HepG2 (cell line): ENCODE data around the gene DST. TPM values are rescaled to one million over a fixed set of nuclear protein-coding genes. Genes with fewer than 3 reads are reported as not detected.

Experiments used
- ATAC-seq: fragments of 200-7000 bp; cut with Tn5 transposase; 3 replicates; pipeline ENCODE4 v1.9.1; 2020; ENCODE audit warnings: mild to moderate bottlenecking, moderate library complexity
- BruUV-seq: library from RNA; stranded (reverse); fragments of 400-500 nt; replicated peaks from 2 replicates; lab custom pipeline; 2021; lab: Mats Ljungman, UMichigan
- CTCF ChIA-PET: fragments of 300-600 bp; formaldehyde crosslinking; extraction: SDS; loops from one replicate; lab custom pipeline; 2021; ENCODE audit warnings: low total read pairs, inconsistent platforms, low intra/inter-chr PET ratio; lab: Yijun Ruan, JAX
- POLR2A ChIA-PET: fragments of 350-600 bp; sonication (Branson Sonifier 250); formaldehyde crosslinking; loops from one replicate; lab custom pipeline; 2020; ENCODE audit warnings: antibody characterized with exemption, inconsistent platforms; lab: Yijun Ruan, JAX
- DNase-seq: peaks from one replicate; pipeline ENCODE4 v3.0.0-alpha.2; 2015; ENCODE audit warnings: low spot score
- FAIRE-seq: peaks from 3 replicates; lab custom pipeline; 2011; peaks lifted over from hg19 to GRCh38; lab: Jason Lieb, UNC
- H2AFZ ChIP-seq: one replicate; pipeline ENCODE4 v1.6.1; 2011; ENCODE audit warnings: low read length, inconsistent platforms
- H3K27ac ChIP-seq: fragments of 300-600 bp; 3 replicates; pipeline ENCODE4 v1.8.0; 2011; ENCODE audit warnings: mixed run types, mild to moderate bottlenecking, mixed read lengths, low read length, inconsistent platforms; ENCODE audit not compliant: insufficient read depth; ENCODE audit errors: extremely low read length
- H3K27me3 ChIP-seq, 2 experiments: fragments of 200-600 bp in 1 of 2; 2 replicates in 1 of 2; 3 replicates in 1 of 2; pipeline versions ENCODE4 v1.6.0 to v1.8.0; 2011; ENCODE audit warnings: low read length in 2 of 2, mild to moderate bottlenecking in 2 of 2, moderate library complexity in 2 of 2, inconsistent platforms in 1 of 2; ENCODE audit not compliant: insufficient read depth in 2 of 2, control insufficient read depth in 1 of 2
- H3K36me3 ChIP-seq, 2 experiments: fragments of 200-600 bp in 1 of 2; replicated peaks in 1 of 2; 2 replicates in 1 of 2; 3 replicates in 1 of 2; pipeline versions ENCODE4 v1.5.1 to v1.8.0; 2011; ENCODE audit warnings: low read length in 2 of 2, inconsistent platforms in 1 of 2; ENCODE audit not compliant: insufficient read depth in 2 of 2, control insufficient read depth in 1 of 2
- H3K4me1 ChIP-seq: 2 replicates; pipeline ENCODE4 v1.5.1; 2012; ENCODE audit warnings: low read length, inconsistent platforms; ENCODE audit not compliant: insufficient read depth
- H3K4me2 ChIP-seq: 2 replicates; pipeline ENCODE4 v1.6.0; 2011; ENCODE audit warnings: low read depth, low read length, inconsistent platforms
- H3K4me3 ChIP-seq, 3 experiments: fragments of 200-600 bp in 1 of 3; sonication (generic), shearing (Covaris generic) in 1 of 3; replicated peaks in 1 of 3; 2 replicates each; pipeline ENCODE4 v1.5.1; 2011 to 2016; ENCODE audit warnings: low read length in 3 of 3, inconsistent platforms in 2 of 3, low read depth in 2 of 3, mild to moderate bottlenecking in 2 of 3, control low read depth in 1 of 3, mixed read lengths in 1 of 3; ENCODE audit not compliant: insufficient read depth in 1 of 3
- H3K79me2 ChIP-seq: one replicate; pipeline ENCODE4 v1.6.1; 2011; ENCODE audit warnings: low read length, inconsistent platforms; ENCODE audit not compliant: insufficient read depth
- H3K9ac ChIP-seq: 2 replicates; pipeline ENCODE4 v1.6.0; 2011; ENCODE audit warnings: mild to moderate bottlenecking, low read depth, low read length, inconsistent platforms; ENCODE audit not compliant: insufficient read depth
- H3K9me3 ChIP-seq: 2 replicates; pipeline ENCODE4 v1.5.1; 2012; ENCODE audit warnings: mild to moderate bottlenecking, low read length
- H4K20me1 ChIP-seq: 2 replicates; pipeline ENCODE4 v1.6.0; 2011; ENCODE audit warnings: inconsistent platforms, mild to moderate bottlenecking, low read length, moderate library complexity; ENCODE audit not compliant: insufficient read depth
- ASH2L ChIP-seq: fragments of 300-600, 200-600 bp; sonication (generic); IDR thresholded peaks from 2 replicates; pipeline ENCODE4 v1.7.0; 2017; ENCODE audit warnings: low read depth, mild to moderate bottlenecking, moderate library complexity, mixed read lengths, low read length; ENCODE audit not compliant: insufficient read length
- HIVEP1 ChIP-seq: sonication (generic); formaldehyde crosslinking; IDR thresholded peaks from 2 replicates; pipeline ENCODE4 v1.4.0; 2020; ENCODE audit warnings: mild to moderate bottlenecking, missing genetic modification reagents
- KLF16 ChIP-seq, 2 experiments: sonication (generic) in 1 of 2; formaldehyde crosslinking in 1 of 2; IDR thresholded peaks; 2 replicates each; pipeline versions ENCODE4 v1.6.1 to v1.8.0; 2016 to 2023; ENCODE audit warnings: missing genetic modification reagents in 2 of 2, missing compliant biosample characterization in 1 of 2
- ZBTB25 ChIP-seq: IDR thresholded peaks from 2 replicates; pipeline ENCODE4 v1.6.1; 2018; ENCODE audit warnings: missing genetic modification reagents
- ZNF18 ChIP-seq: sonication (generic); formaldehyde crosslinking; IDR thresholded peaks from 2 replicates; pipeline ENCODE4 v1.8.0; 2022; ENCODE audit warnings: mild to moderate bottlenecking, missing genetic modification reagents; ENCODE audit not compliant: insufficient replicate concordance
- WGBS: methylation state at CpG from one replicate; pipeline ENCODE4 v1.1.6; 2017; ENCODE audit warnings: low lambda C conversion rate; 5-methylcytosine and 5-hydroxymethylcytosine counted together
- in situ Hi-C: cut with HindIII; loops from 2 replicates; pipeline ENCODE4 v1.10.0; 2017; ENCODE audit warnings: low pct_unique_long_range_greater_than_20kb; ENCODE audit not compliant: extremely low pct_ligation_motif_present
- intact Hi-C: fragments of 100-400 bp; cut with micrococcal nuclease; formaldehyde crosslinking; loops from one replicate; pipeline ENCODE4 v1.10.0; 2022; ENCODE audit not compliant: unreplicated experiment
- polyA plus RNA-seq, 8 experiments: library from polyadenylated mRNA; depleted of rRNA in 3 of 8; stranded (reverse) in 7 of 8; unstranded in 1 of 8; fragments of >200 nt; fragmentation: Illumina TruSeq in 4 of 8; extraction: Trizol in 4 of 8; gene quantifications; 2 replicates each; pipeline versions ENCODE4 v1.2.1 to v1.2.3, GENCODE V29; 2011 to 2016; ENCODE audit warnings: low read depth in 4 of 8, missing spikeins in 1 of 8, mixed read lengths in 1 of 8; ENCODE audit not compliant: insufficient read depth in 1 of 8
- total RNA-seq, 5 experiments: library from RNA; depleted of rRNA; stranded (reverse); fragments of >200 nt; fragmentation: Illumina TruSeq; extraction: Trizol; gene quantifications; 2 replicates each; pipeline ENCODE4 v1.2.3, GENCODE V29; 2016; ENCODE audit warnings: low read depth in 1 of 5

The DST gene
- total and polyA plus RNA-seq, 2 of the 13 experiments (the other 11 are each of a cell fraction or from before 2014, with no cell fraction given) = 64.4 to 89.0 TPM

GRCh38 chr6:56685994-56686393, 43.3 kb upstream of the DST start:
- CTCF ChIA-PET = no interaction called here
- no peak for FAIRE-seq
- DNase-seq = no peak
- Histone ChIP-seq H3K9me3 (no peaks in the 10 kb centered on the region), H4K20me1 (no peaks in the 10 kb centered on the region), H3K79me2 (peaks cover 17% of the 10 kb centered on the region), H3K9ac (no peak overlapping the region), H3K27me3 (no peaks in the 10 kb centered on the region), H2AFZ (no peak overlapping the region), H3K4me3 (no peak overlapping the region), H3K27ac (no peak overlapping the region), H3K4me2 (peak overlapping the region; percentile 22; the same call in 1 of the 2 replicates), H3K4me1 (peaks cover 91% of the 10 kb centered on the region), H3K36me3 (peaks cover 0 to 2% of the 10 kb centered on the region in 2 experiments; a peak in 1 of 5 replicates)
- 64% methylated on average over 2 of the region's 2 CpGs for WGBS
- in situ Hi-C loops (no loop called here), intact Hi-C loops (no loop called here)
- ATAC-seq = no peak
- POLR2A ChIA-PET = interaction anchor here (1.9 to 4.1 kb wide), 2 partner anchors 8 to 43 kb away, joined by 5 to 15 read pairs; partner anchors contain the start of gene DST
- TF ChIP-seq ZBTB25 (CRISPR knock-in tag) = 0 out of 2 replicates have a peak, but pooled peaks have one; percentile 28
- TF ChIP-seq ZNF18 = no peak
- peak in 1 of 2 experiments; percentile 19; a peak in 1 of 4 replicates for TF ChIP-seq KLF16 (CRISPR knock-in tag; IDR thresholded peaks at IDR 0.05)
- no peak for TF ChIP-seq HIVEP1 (CRISPR knock-in tag)
- peak; percentile 15 for TF ChIP-seq ASH2L
- no TSS peak for BruUV-seq
